GM21390 (cell line): ENCODE results near the gene KCTD15.
"Not testable (repeated sequence)": the region's sequence is repeated elsewhere in the genome, so short reads cannot be mapped to it uniquely, and the experiment has no call there.

ENCODE experiments used
- ATAC-seq: cut with Tn5 transposase; IDR thresholded peaks from one replicate; pipeline ENCODE4 v1.9.1; 2021; ENCODE audit not compliant: unreplicated experiment

The KCTD15 gene

DNA sequence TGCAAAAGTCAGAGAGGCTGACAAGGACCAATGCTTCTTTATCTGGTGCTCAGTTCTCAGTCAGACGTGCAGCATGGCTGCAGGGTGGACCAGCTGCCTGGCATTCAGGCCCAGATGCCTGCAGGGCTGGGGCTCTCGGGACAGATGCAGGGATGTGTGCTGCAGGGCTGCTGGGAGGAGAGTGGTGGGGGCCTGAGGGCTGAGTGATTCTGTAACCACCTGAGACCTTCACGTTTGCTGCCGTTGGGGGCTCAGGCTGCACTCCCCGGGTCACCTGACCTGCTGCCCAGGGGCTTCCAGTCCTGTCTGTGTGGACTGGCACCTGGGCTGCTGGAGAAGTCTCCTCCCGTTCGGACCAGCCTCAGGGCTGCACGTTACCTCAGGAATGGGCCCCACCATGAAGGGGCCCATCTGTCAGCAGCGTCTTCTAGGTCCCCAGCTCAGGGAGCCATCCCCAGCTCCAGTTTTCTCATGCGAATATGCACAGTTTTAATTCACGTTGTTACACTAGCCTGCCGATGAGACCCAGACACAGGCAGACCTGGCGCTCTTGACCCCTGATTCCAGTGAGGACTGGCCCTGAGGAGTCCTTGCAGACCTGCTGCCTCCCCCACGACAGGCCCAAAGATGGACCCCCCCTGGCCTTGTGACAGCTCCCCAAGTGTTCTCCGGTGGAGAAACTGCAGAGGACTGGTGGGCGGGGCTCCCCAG is 16.9 kb downstream of the KCTD15 start:
- ATAC-seq: no peak

DNA sequence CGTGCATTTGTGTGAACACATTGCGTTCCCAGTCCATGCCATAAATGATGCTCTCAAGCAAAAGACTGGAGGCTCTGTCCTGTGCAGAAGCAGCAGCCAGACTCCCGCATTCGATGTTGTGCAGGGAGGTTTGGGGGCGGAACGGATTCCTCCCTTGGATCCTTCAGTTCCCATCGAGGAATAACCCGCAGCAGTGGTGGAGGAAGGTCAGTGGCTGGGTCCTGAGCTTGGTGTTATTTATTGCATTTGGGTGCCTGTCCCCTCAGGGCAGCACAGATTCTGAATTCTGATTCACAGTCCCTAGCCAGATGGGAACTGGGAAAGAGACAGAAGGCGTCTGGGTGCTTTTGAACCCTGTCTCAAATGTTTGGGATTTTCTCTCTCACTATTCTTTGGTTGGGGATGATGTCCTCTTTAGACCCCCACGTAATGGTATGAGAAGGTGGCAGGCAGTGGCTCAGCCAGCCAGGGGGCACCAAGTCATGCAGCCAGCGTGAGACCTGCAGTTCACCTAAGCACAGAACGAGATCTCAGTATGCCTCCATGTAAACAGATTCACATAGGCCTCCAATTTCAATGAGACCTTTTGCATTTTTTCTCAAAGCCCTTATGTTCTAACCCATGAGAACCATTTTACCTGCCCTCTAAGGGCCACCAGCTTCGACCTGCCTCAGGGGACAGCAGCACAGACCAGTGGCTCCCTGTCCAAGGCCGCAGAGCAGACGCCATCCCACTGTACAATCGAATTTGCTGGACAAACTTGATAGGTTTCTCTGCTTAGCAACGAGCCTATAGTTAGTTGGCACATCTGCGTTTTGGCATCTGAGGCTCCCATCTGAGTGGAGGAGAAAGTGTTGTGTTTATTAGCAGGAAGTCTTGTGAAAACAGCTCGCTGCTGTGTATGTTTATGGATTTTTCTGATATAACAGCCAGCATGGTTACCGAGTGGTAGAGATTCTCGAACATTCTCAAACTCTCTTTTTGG is 17.8 kb downstream of the KCTD15 start:
- no peak for ATAC-seq

DNA sequence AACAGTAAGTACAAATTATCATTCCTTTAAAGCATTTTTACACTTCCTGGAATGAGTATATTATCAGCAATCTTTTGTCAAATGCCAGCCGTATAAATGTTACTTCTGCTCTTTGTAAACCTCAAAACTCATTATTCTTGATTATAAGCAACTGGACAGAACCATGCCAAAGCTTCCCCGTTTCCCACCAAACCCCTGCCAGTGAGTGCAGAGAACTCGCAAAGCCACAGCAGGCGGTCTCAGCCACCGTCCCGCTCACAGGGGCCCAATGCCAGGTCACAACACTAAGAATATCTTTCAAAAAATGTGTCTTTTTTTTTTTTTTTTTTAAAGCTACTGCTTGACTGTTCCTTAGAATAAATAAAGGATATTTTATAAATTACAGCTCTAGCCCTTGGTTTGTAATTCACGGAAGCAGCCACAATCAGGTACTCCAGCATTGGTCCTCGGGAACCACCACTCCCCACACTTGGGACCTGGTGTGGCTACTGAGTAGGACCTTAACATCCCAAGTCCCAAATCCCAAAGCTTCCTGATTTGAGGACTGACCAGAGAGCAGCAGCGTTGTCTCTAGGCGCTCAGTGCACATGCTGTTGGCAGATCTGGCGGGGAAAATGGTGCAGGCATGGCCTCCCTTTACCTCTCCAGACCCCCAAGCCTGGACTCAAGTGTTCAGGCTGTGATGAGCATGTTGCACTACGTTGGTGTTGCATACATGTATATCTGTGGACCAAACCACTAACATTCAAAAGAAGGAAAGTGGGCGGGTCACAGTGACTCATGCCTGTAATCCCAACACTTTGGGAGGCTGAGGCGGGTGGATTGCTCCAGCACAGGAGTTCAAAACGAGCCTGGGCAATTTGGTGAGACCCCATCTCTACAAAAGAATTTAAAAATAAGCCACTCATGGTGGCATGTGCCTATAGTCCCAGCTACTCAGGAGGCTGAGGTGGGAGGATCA is 19.0 kb downstream of the KCTD15 start:
- ATAC-seq: no peak

DNA sequence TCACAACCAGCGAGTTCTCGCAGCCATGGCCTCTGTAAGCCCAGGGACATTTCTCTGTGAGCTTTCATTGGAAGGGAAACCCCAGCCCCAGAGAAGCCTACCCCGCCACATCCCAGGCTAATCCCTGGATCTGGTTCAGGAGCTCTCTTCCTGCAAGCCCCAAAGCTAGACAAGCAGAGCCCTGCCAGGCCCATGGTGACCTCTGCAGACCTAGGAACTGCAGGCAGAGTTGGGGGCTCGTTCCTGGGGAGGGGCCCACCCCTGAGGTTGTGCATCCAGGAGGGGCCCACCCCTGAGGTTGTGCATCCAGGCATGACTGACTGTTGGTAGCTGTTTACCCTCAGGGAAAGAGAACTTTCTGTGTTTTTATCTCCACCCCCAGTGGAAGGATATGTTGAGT is 21.7 kb downstream of the KCTD15 start:
- no peak for ATAC-seq

DNA sequence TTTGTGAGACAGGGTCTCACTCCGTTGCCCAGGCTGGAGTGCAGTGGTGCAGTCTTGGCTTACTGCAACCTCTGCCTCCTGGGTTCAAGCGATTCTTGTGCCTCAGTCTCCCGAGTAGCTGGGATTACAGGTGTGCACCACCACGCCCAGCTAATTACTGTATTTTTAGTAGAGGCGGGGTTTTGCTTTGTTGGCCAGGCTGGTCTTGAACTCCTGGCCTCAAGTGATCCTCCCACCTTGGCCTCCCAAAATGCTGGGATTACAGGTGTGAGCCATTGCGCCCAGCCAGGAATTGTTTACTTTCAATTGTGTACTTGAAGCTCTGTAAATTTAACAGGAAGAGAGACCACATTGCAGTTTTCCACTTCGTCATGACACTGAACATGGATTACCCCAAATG is 22.4 kb downstream of the KCTD15 start:
- ATAC-seq: not testable (repeated sequence)

DNA sequence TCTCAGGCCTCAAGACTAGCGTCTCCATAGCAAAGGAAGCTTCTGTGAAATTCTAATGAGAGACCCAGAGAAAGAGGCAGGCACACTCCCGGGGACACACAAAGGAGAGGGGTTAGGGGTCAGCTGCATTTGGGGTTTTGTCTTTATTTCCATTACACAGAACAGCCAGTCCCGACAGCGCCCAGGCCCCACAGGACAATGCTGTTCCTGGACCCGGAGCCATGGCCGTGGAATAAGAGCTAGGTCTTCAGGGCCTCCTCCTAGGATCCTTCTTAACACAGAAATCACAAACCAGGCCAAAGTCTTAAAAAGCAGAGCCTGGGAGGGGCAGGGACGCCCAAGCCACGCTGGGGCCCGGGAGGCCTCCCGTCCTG is 22.8 kb downstream of the KCTD15 start:
- no peak for ATAC-seq

DNA sequence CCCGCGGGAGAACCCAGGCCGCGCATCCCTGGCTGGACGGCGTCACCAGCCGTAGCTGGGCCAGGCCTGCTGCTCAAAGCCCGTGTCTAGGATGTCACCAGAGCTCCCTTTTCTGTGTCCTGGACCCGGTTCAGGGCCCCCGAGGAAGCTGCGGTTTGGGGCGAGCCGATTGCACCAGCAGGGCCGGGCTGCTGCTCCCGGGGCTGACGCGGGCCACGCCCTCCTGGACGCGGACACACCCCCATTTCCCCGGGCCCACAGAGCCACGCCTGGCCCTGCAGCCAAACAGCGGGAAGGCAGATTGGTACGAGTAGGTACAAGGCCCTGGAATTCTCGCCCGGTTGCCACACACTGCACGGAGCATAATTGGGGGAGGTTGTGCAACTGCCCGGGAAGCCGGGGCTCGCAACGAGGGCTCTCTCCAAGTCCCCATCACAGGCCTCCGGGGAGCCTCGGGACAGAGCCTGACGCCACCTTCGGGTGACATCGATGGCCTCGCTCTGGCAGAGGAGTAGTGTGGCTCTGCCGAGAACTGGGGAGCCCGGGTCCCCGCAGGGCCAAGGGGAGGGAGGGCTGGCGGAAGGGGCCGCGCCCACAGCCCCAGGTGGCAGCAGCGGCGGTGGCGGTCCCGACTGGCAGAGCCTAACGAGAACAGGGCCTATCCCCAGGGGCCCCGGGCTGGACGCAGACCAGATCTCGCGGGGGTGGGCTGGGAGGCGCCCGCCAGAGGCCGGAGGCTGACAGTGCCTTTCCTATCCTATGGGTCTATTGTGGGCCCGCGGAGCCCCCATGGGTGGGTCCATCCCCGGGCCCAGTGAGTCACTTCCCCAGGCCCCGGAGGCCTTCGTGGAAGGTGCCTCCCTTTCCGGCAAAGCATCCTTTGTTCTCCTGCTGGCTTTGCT is 23.5 kb downstream of the KCTD15 start:
- ATAC-seq: no peak

DNA sequence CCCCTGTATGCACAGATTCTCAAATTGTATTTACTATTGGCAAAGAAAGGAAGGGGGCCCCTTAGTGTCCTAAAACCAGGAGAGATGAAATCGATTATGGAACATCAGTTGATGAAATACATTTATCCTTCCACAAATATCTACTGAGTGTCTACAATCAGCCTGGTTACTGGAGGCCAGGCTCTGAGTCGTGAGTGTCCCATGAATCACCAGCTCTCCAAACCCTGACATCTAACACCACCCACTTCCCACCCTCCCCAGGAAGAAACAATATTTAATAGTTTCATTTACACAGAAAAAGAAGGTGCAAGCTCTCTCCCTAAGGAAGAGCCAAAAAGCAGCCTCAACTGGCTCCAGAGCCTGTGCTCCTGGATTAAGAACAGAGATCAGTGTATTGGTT is 25.2 kb downstream of the KCTD15 start:
- no peak for ATAC-seq

DNA sequence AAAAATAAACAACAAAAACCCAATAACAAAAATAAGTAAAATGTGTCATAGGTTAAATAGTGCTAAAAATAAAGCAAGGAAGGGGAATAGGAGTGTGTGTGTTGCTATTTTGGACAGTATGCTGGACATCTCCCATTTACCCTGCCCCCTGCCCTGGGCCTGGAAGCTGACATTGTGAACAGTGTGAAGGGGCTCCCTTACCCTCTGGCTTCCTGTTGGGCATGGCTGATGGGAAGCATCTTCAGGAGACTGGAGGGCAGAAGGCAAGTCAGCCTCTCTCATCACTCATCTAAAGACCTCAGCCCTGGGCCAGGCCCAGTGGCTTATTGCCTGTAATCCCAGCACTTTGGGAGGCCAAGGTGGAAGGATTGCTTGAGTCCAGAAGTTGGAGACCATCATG is 26.7 kb downstream of the KCTD15 start:
- ATAC-seq: no peak

DNA sequence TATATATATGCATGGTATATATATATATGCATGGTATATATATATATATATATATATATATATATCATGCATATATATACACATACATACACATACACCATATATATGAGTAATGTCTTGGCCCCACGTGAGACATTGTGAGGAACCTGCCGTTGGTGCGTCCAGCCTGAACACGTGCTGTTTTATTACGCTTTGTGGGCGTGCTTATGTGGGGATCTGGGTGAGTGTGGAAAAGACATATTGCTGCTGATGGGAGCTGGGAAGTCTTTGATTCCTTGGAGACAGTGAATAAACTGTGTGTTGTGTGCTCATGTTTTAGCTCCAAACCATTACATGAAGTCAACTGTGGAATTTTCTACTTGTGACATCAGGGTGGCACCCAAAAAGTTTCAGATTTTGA is 28.9 kb downstream of the KCTD15 start:
- no peak for ATAC-seq

DNA sequence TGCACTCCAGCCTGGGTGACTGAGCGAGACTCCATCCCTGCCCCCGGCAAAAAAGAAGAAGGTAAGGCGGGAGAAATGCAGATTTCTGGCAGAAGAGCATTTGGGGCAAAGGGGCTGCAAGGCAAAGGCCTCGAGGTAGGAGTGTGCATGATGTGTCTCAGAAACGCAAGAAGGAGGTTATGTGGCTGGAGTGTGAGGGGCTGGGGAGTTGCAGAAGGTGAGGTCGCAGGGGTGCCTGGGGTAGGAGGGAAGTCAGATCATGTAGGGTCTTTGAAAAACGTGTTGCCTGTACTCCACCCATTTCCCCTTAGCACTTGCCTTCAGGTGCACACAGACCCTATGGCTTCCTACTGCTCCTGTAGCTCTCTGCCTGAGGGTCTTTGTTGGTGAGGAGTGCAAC is 29.9 kb downstream of the KCTD15 start:
- ATAC-seq: no peak

DNA sequence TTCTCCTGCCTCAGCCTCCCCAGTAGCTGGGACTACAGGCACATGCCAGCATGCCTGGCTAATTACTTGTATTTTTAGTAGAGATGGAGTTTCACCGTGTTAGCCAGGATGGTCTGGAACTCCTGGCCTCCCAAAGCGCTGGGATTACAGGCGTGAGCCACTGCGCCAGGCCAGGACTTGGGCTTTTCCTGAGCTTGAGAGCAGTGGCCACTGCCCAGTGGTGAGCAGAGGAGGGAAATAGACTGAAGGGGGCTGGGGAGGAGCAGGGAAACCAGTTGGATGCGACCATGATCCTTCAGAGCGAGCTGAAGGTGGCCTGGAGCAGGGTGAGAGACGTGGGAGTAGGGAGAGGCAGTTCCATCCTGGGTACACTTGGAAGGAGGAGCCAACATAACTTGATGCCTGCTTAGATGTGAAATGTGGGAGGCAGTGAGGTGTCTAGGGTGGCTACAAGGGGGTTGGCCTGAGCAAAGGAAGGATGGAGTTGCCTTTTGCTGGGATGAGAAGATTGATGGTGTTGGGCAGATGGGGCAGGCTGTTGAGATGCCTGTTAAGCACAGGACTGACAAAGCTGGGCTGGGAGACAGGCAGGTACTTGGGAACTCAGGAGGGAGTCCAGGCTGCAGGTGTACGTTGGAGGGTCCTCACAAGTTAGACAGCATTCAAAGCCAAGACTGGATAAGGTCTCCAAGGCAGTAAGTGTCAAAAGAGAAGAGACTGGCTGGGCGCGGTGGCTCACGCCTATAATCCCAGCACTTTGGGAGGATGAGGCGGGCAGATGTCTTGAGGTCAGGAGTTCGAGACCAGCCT is 31.8 kb downstream of the KCTD15 start:
- no peak for ATAC-seq

DNA sequence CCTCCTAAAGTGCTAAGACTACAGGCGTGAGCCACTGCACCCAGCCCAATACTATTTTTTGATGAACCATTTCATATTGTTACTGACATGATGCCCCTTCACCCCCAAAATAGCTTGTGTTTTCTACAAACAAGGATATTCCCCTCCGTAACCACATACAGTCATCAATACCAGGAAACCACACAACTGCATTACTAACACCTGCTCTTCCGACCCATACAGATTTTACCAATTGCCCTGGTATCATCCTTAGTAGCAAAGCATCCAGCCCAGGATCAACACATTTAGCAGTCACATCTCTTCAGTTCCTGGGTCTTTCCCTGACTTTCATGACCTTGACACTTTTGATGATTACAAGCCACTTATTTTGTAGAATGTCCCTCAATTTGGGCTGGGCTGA is 33.6 kb downstream of the KCTD15 start:
- ATAC-seq: no peak

DNA sequence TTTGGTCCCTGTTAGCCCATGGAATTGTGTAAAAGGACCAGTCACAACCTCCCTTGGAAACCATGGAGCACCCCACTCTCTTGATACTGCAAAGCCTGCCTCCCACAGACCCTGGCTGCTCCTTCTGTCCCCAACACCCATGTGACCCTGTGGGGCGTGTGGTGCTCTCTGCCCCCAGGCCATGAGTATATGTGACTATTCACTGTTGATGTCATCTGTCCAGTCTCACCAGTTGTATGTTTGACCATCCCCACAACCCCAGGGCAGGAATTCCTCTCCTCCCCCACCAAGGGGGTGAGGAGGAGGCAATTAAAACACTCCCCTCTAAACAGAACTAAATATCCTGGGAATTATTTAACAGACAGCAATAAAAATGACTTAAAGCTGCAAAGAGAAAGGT is 35.2 kb downstream of the KCTD15 start:
- ATAC-seq: no peak

DNA sequence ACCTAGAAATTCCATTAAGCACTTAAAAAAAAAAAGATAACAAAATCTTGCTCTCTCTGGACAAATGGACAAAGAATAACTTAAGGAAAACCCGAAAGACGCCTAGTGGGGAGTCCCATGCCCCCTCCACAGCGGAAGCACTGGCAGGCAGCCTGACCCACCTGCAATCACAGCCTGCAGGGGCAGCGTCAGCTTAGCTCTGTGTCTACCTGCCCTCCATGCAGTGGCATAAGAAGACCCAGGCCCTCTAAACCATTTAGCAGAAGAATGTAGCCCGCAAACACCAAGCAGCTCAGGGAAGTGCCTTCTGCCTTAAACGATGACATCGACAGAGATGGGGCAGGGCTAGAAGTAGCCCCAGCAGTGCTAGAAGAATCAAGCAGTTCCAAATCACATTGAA is 36.0 kb downstream of the KCTD15 start:
- ATAC-seq: no peak

DNA sequence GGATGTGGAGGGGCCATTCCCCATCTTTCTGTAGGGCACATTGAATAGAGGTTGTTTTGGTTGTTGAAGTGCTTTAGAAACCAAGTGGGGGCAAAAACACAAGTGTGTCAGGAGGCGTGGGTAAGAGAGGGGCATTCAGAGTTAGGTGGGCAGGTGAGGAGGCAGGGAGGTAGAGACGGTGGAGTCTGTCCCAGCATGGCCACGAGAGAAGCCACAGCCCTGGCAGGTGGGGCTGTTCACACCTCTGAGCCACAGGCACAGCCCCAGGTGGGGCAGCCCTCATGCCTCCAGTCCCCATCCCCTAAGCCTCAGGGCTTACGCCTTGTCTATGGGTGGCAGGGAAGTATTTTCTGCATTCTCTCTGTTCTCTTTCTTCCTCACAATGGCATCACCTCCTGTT is 43.7 kb downstream of the KCTD15 start:
- ATAC-seq: no peak

DNA sequence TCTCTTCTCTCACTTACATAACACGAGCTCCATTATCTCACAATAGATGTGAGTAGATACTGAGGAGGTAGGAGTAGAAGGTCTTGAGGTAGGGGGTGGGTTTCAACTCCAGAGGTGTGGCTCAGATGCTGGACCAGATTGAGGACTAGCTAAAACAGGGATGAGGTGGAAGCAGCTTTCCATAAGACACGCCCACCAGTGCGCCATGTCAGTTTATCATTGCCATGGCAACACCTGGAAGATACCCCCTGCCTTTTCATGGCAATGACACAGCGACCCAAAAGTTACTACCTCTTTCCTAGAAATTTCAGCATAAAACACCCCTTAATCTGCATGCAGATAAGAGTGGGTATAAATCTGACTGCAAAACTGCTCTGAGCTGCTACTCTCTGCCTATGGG is 44.1 kb downstream of the KCTD15 start:
- no peak for ATAC-seq

DNA sequence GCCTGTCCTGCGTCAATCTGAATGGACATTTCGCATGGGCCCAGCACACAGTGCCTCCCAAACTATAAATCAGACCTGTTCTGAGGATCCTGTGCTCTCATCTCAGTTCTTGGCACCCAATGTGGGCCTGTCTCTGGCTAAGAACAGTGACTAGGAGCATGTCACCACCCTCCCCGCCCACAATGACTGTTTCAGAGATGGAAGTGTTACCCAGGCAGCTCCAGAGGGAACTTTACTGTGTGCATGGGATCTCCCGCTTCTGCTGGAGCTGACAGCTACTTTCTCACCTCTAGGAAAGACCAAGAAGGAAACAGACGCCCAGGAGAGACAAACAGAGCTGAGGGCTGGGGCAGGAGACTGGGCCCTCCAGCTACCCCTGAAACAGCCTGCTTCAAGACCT is 45.0 kb downstream of the KCTD15 start:
- ATAC-seq: no peak

DNA sequence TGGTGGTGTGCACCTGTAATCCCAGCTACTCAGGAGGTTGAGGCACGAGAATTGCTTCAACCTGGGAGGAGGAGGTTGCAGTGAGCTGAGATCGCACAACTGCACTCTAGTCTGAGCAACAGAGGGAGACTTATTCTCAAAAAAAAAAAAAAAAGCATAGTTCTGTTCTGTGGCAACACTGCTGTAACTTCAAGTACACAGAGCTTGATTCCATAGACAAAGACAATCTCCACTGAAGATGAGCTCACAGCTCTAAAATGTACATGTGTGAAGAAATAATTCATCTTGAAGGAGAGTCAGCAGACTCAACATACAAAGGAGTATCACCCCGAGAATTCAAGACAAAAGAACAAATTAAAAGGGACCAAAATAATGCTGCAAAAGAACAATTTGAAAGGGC is 47.8 kb downstream of the KCTD15 start:
- ATAC-seq: no peak
